ENCODE data around the gene RASSF7.

GRCh38 chr11:516400-516799 lies 44.4 kb upstream of the RASSF7 start:
- no peak for TF ChIP-seq POLR2A (IDR thresholded peaks at IDR 0.05)
- no peak for TF ChIP-seq CTCF (IDR thresholded peaks at IDR 0.05)
